NK-92 (cell line): Measurements from ENCODE around the gene KLHL22.
"Not testable (repeated sequence)": the region's sequence is repeated elsewhere in the genome, so short reads cannot be mapped to it uniquely, and the experiment has no call there.

Experiments used
- DNase-seq: peaks from one replicate; lab custom pipeline; 2025; ENCODE audit not compliant: unreplicated experiment; lab: John Stamatoyannopoulos, UW

Gene KLHL22

DNA sequence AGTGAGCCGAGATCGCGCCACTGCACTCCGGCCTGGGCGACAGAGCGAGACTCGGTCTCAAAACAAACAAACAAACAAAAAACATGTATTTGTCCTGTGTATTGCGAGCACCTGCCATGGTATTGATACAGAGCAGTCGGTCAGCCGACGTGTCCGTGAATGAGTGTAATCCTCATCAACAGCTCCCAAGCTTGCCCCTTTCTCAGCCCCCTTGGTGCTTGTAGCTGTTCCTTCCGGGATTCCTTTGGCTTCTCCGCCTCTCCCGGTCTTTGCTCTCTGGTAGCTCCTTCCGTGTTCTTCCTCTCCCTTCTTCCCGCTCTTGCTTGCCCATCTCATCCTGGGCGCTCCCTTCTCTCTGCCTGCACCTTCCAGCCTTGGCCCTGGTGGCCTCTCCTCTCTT lies 90.7 kb downstream of the KLHL22 start:
- no peak for DNase-seq

- DNase-seq: no peak
Observed at GRCh38 chr22:20403779-20404140, 91.8 kb downstream of the KLHL22 start.

GRCh38 chr22:20402960-20403778 lies 92.4 kb downstream of the KLHL22 start:
- DNase-seq: no peak

DNA sequence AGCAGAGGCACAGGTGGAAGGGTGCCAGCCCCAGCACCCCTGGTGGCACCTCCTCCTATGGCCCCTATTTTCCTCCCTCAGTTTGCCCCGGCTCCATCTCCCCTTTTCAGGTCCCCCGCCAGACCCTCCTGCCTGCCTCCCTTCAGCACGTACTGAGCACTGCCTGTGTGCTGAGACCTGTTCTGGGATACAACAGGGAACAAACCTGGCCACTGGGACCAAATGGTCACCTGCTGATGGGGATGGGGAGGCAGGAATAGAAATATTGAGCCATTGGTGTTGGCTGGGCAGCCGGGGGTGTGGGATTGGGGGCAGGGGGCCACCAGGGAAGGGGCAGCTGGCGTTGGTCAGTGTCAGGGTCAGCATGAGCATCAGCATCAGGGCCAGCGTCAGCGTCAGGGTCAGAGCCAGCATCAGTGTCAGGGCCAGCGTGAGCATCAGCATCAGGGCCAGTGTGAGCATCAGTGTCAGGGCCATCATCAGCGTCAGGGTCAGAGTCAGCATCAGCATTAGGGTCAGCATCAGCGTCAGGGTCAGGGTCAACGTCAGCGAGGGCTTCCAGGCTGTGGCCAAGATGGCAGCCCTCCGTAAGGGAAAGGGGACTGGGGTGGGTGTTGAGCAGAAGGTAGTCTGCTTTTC lies 94.1 kb downstream of the KLHL22 start:
- DNase-seq: no peak

DNA sequence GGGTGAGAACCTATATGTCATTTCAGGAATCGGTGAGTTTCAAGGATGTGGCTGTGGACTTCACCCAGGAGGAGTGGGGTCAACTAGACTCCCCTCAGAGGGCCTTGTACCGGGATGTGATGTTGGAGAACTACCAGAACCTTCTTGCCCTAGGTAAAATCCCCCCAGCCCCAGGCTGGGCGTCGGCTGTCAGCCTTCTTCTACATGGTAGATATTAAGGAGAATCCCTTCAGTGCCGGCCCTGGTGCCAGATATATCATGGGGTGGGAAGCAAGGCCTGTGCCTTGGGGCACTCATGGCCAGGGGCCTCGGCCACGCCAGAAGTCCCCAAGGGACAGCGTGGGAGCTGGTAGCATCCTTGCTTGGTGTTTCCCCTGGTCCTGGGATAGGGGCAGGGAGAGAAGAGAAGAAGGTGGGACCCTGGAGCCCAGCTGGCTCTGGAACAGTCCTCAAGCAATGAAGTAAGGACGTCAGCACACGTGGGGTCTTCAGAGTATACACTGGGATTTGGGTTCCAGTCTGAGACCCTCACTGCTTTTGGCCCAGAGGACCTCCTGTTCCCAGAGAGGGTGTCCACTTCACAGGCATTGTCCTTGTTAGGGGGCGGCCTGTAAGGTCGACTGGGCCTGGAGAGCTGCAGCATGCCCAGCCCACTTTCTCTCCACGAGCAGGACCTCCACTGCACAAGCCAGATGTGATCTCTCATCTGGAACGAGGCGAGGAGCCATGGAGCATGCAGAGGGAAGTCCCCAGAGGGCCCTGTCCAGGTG lies 94.8 kb downstream of the KLHL22 start:
- DNase-seq: no peak

- no peak for DNase-seq
Observed at GRCh38 chr22:20399866-20400605, 95.6 kb downstream of the KLHL22 start.

DNA sequence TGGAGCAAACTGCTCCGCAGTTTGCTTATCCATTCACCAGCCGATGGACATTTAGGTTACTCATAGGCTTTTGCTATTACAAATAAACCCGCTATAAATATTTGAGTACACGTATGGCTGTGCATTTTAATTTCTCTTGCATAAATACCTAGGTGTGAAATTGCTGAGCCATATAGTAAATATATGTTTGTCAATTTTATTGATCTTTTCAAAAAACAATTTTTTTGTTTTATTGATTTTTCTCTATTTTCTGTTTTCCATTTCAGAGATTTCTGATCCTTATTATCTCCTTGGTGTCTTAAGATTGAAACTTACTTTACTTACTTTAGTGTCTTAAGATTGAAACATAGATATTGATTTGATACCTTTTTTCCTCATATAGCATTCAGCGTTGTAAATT lies 97.2 kb downstream of the KLHL22 start:
- DNase-seq: no peak

DNA sequence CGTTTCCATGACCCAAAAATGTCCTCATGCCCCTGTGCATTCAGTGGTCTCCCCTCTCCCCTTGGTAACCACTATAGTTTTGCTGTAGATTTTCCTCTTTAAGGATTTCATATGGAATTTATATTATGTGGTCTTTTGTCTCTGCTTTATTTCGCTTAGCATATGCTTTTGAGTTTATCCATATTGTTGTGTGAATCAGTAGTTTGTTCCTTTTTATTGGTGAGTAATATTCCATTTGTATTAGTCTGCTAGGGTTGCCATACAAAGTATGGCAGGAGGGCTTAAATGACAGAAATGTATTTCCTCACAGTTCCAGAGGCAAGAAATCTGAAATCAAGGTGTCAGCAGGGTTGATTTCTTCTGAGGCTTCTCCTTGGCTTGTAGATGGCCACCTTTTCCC lies 98.1 kb downstream of the KLHL22 start:
- no peak for DNase-seq

GRCh38 chr22:20396639-20397038 lies 99.0 kb downstream of the KLHL22 start:
- no peak for DNase-seq

DNA sequence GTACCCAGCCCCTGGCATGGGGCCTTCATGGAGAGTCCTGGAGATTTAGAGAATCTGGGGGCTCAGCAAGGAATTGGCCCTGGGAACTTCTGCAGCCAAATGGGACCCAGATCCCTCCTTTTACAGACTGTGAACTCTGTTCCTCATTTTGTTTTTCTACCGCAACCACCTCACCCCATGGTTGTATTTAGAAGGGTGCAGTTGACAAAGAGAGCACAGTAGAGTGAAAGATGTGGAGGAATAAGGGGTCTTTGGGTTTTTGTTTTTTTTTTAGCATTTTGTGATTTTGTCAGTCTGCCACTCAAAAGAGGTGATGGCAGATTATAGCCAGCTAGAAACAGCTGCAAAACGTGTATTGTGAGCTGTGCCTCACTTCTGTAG lies 99.7 kb downstream of the KLHL22 start:
- no peak for DNase-seq

DNA sequence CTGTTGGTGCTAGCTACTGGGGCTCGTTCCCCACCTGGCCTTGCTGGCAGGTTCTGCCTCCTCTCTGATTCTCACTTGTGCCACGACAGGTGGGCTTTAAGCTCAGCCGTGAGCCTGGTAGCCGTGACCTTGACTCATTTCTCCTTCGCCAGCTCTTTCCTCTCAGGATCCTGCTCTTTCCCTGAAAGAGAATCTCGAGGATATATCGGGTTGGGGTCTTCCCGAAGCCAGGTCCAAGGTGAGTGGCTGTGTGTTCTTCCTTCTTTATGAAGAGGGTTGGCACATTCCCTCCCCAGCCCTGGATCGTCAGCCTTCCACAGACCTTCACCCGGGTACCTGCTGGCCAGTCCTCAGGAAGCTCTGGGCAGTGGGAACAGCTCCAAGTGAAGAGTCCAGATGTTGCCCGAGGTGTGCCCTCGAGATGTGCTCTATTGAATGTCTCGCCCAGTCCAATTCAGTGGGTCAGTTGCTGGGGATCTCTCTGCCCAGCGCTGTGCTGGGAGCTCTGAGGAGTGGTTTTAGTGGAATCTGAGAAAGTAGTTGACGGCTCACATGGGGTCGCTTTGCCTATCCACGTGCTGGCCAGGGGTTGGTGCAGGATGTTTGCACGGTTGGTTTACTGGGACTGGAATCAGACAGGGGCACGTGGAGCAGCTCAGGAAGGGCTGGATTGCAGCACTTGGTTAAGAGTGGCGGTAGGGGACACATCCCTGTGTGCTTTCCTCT lies 100.3 kb downstream of the KLHL22 start:
- DNase-seq: no peak

- no peak for DNase-seq
Observed at GRCh38 chr22:20393705-20394476, 101.7 kb downstream of the KLHL22 start, which contains the start of gene ZNF74. Gene ZNF74 (plus strand): TSS chr22:20394151. CDS start chr22:20394629, 478 bp downstream.

GRCh38 chr22:20392983-20393704 lies 102.5 kb downstream of the KLHL22 start:
- no peak for DNase-seq

DNA sequence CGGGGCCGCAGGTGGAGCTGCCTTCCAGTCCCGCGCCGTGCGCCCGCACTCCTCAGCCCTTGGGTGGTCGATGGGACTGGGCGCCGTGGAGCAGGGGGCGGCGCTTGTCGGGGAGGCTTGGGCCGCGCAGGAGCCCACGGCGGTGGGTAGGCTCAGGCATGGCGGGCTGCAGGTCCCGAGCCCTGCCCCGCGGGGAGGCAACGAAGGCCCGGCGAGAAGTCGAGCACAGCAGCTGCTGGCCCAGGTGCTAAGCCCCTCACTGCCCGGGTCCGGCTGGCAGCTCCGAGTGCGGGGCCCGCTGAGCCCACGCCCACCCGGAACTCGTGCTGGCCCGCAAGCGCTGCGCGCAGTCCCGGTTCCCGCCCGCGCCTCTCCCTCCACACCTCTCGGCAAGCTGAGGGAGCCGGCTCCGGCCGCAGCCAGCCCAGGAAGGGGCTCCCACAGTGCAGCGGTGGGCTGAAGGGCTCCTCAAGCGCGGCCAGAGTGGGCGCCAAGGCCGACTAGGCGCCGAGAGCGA lies 103.2 kb downstream of the KLHL22 start:
- DNase-seq: not testable (repeated sequence)
